T-helper 17 cell (primary cell): Measurements from ENCODE around the gene GEMIN4. TPM values are rescaled to one million over a fixed set of nuclear protein-coding genes. Genes with fewer than 3 reads are reported as not detected.
"Not testable (repeated sequence)": the region's sequence is repeated elsewhere in the genome, so short reads cannot be mapped to it uniquely, and the experiment has no call there.

ENCODE experiments used
- ATAC-seq: fragments of 150-1000 bp; cut with Tn5 transposase; 2 replicates; pipeline ENCODE4 v1.10.0; 2021; ENCODE audit warnings: mild to moderate bottlenecking, moderate library complexity
- DNase-seq, 3 donors: peaks; one replicate each; pipeline versions ENCODE4 v3.0.0 to v3.0.0-alpha.2; 2020 to 2021
- H3K9me3 ChIP-seq: one replicate; pipeline ENCODE4 v1.7.0; 2013; ENCODE audit warnings: low read length, mild to moderate bottlenecking; ENCODE audit not compliant: control insufficient read depth, poor library complexity, severe bottlenecking
- H3K27ac Mint-ChIP-seq: one replicate; pipeline ENCODE4 v1.8.0; 2022; ENCODE audit warnings: mild to moderate bottlenecking, moderate library complexity, mixed read lengths
- H3K27me3 Mint-ChIP-seq: one replicate; pipeline ENCODE4 v1.8.0; 2022; ENCODE audit warnings: mixed read lengths
- H3K36me3 Mint-ChIP-seq: one replicate; pipeline ENCODE4 v1.8.0; 2022; ENCODE audit warnings: low read depth, mixed read lengths
- H3K4me1 Mint-ChIP-seq: one replicate; pipeline ENCODE4 v1.8.0; 2022; ENCODE audit warnings: mild to moderate bottlenecking, mixed read lengths
- H3K4me3 Mint-ChIP-seq: one replicate; pipeline ENCODE4 v1.8.0; 2022; ENCODE audit warnings: mild to moderate bottlenecking, moderate library complexity, mixed read lengths
- total RNA-seq, 4 donors: library from RNA in 2 of 4; stranded (reverse) in 2 of 4; gene quantifications; one replicate each; pipeline ENCODE4 v1.2.3 and lab custom pipeline; 2022 to 2026

GEMIN4 gene
- total RNA-seq, result 10 to 100 TPM; 11.5 to 13.4 TPM
- total RNA-seq (lab: John Stamatoyannopoulos, UW), result 18.8 to 36.2 reads per million in 2 donors

GRCh38 chr17:752002-752619 lies at the start of gene GEMIN4:
GEMIN4 (minus strand) TSS chr17:752264; CDS start chr17:752142, 122 bp downstream.
- peaks cover 35% of the 10 kb centered on the region for H3K4me1 Mint-ChIP-seq
- H3K9me3 ChIP-seq, result no peaks in the 10 kb centered on the region

GRCh38 chr17:801660-802059 lies 49.6 kb upstream of the GEMIN4 start:
- Mint-ChIP-seq H3K27ac (no peak overlapping the region), H3K4me1 (no peaks in the 10 kb centered on the region), H3K36me3 (no peaks in the 10 kb centered on the region), H3K4me3 (no peak overlapping the region), H3K27me3 (peaks cover 10% of the 10 kb centered on the region)
- DNase-seq (no peak), ATAC-seq (no peak)
- H3K9me3 ChIP-seq, result no peaks in the 10 kb centered on the region

More at GRCh38 chr17:752002-752619, at the start of gene GEMIN4:
- peak; percentile 89 for ATAC-seq
- Mint-ChIP-seq H3K27me3 (no peaks in the 10 kb centered on the region), H3K27ac (peak within 1 kb of the TSS; percentile 94), H3K36me3 (peaks cover 5% of the 10 kb centered on the region), H3K4me3 (peak within 1 kb of the TSS; percentile 95)
- DNase-seq, result peak; percentile 95 to 99 (median 98)

- DNase-seq (no peak), ATAC-seq (no peak)
- Mint-ChIP-seq H3K4me1 (no peaks in the 10 kb centered on the region), H3K36me3 (no peaks in the 10 kb centered on the region), H3K27ac (peak overlapping the region; percentile 19), H3K27me3 (peaks cover 10% of the 10 kb centered on the region), H3K4me3 (no peak overlapping the region)
- H3K9me3 ChIP-seq, result no peaks in the 10 kb centered on the region
Observed at GRCh38 chr17:800446-801242, 48.6 kb upstream of the GEMIN4 start.

GRCh38 chr17:799261-799660 lies 47.2 kb upstream of the GEMIN4 start:
- Mint-ChIP-seq H3K36me3 (no peaks in the 10 kb centered on the region), H3K4me3 (no peak overlapping the region), H3K4me1 (peaks cover 3% of the 10 kb centered on the region), H3K27ac (no peak overlapping the region), H3K27me3 (peaks cover 10% of the 10 kb centered on the region)
- H3K9me3 ChIP-seq, result no peaks in the 10 kb centered on the region
- no peak for DNase-seq
- ATAC-seq, result no peak

GRCh38 chr17:798246-798645 lies 46.2 kb upstream of the GEMIN4 start:
- H3K36me3 Mint-ChIP-seq, result no peaks in the 10 kb centered on the region

GRCh38 chr17:797236-797840 lies 45.3 kb upstream of the GEMIN4 start:
- no peak overlapping the region for H3K4me3 Mint-ChIP-seq
- ATAC-seq, result no peak
- no peaks in the 10 kb centered on the region for H3K27me3 Mint-ChIP-seq
- H3K36me3 Mint-ChIP-seq, result no peaks in the 10 kb centered on the region
- no peaks in the 10 kb centered on the region for H3K9me3 ChIP-seq
- H3K27ac Mint-ChIP-seq, result no peak overlapping the region
- peaks cover 3% of the 10 kb centered on the region for H3K4me1 Mint-ChIP-seq
- no peak for DNase-seq

More at GRCh38 chr17:798246-798645, 46.2 kb upstream of the GEMIN4 start:
- ATAC-seq (no peak), DNase-seq (no peak)
- H3K27ac Mint-ChIP-seq, result no peak overlapping the region
- H3K27me3 Mint-ChIP-seq, result peaks cover 3% of the 10 kb centered on the region
- no peak overlapping the region for H3K4me3 Mint-ChIP-seq
- peaks cover 3% of the 10 kb centered on the region for H3K4me1 Mint-ChIP-seq
- H3K9me3 ChIP-seq, result no peaks in the 10 kb centered on the region

- no peaks in the 10 kb centered on the region for H3K36me3 Mint-ChIP-seq
- H3K27ac Mint-ChIP-seq, result no peak overlapping the region
- peaks cover 3% of the 10 kb centered on the region for H3K4me1 Mint-ChIP-seq
- DNase-seq (no peak), ATAC-seq (no peak)
- no peaks in the 10 kb centered on the region for H3K9me3 ChIP-seq
- H3K4me3 Mint-ChIP-seq, result no peak overlapping the region
- no peaks in the 10 kb centered on the region for H3K27me3 Mint-ChIP-seq
Observed at GRCh38 chr17:796609-797008, 44.5 kb upstream of the GEMIN4 start.

GRCh38 chr17:795721-796120 lies 43.7 kb upstream of the GEMIN4 start:
- Mint-ChIP-seq H3K4me1 (peaks cover 4% of the 10 kb centered on the region), H3K27me3 (no peaks in the 10 kb centered on the region), H3K27ac (no peak overlapping the region), H3K36me3 (peaks cover 3% of the 10 kb centered on the region), H3K4me3 (no peak overlapping the region)
- no peak for ATAC-seq
- DNase-seq, result no peak
- no peaks in the 10 kb centered on the region for H3K9me3 ChIP-seq

- no peaks in the 10 kb centered on the region for H3K9me3 ChIP-seq
- Mint-ChIP-seq H3K27ac (no peak overlapping the region), H3K4me3 (no peak overlapping the region)
Observed at GRCh38 chr17:795276-795675, 43.2 kb upstream of the GEMIN4 start.

GRCh38 chr17:794876-795275 lies 42.8 kb upstream of the GEMIN4 start:
- no peaks in the 10 kb centered on the region for H3K9me3 ChIP-seq
- peak overlapping the region; percentile 7 for H3K4me3 Mint-ChIP-seq
- no peaks in the 10 kb centered on the region for H3K27me3 Mint-ChIP-seq
- H3K27ac Mint-ChIP-seq, result no peak overlapping the region
- DNase-seq (peak in 1 of 3 donors; percentile 19), ATAC-seq (peak; percentile 74)
- H3K36me3 Mint-ChIP-seq, result peaks cover 3% of the 10 kb centered on the region
- H3K4me1 Mint-ChIP-seq, result peaks cover 4% of the 10 kb centered on the region

More at GRCh38 chr17:795276-795675, 43.2 kb upstream of the GEMIN4 start:
- peaks cover 3% of the 10 kb centered on the region for H3K36me3 Mint-ChIP-seq
- DNase-seq (no peak), ATAC-seq (no peak)
- H3K4me1 Mint-ChIP-seq, result peaks cover 4% of the 10 kb centered on the region
- H3K27me3 Mint-ChIP-seq, result no peaks in the 10 kb centered on the region

- Mint-ChIP-seq H3K27ac (no peak overlapping the region), H3K4me1 (peaks cover 5% of the 10 kb centered on the region), H3K27me3 (no peaks in the 10 kb centered on the region), H3K36me3 (peaks cover 3% of the 10 kb centered on the region), H3K4me3 (no peak overlapping the region)
- no peaks in the 10 kb centered on the region for H3K9me3 ChIP-seq
- DNase-seq, result no peak
- ATAC-seq, result no peak
Observed at GRCh38 chr17:792277-792676, 40.2 kb upstream of the GEMIN4 start.

- no peak for ATAC-seq
- Mint-ChIP-seq H3K4me1 (peaks cover 7% of the 10 kb centered on the region), H3K4me3 (no peak overlapping the region), H3K36me3 (peaks cover 3% of the 10 kb centered on the region), H3K27ac (no peak overlapping the region), H3K27me3 (no peaks in the 10 kb centered on the region)
- no peak for DNase-seq
- no peaks in the 10 kb centered on the region for H3K9me3 ChIP-seq
Observed at GRCh38 chr17:791829-792228, 39.8 kb upstream of the GEMIN4 start.

- H3K27me3 Mint-ChIP-seq, ATAC-seq: not testable (repeated sequence)
Observed at GRCh38 chr17:790874-791247, 38.8 kb upstream of the GEMIN4 start.

More at GRCh38 chr17:790874-791247, 38.8 kb upstream of the GEMIN4 start:
- H3K4me3 Mint-ChIP-seq, H3K36me3 Mint-ChIP-seq, H3K4me1 Mint-ChIP-seq, DNase-seq, H3K9me3 ChIP-seq: not testable (repeated sequence)
- H3K27ac Mint-ChIP-seq, result peak overlapping the region; percentile 6
